HK-2 (cell line): Measurements from ENCODE around the gene LAMP1.
"Not testable (repeated sequence)": the region's sequence is repeated elsewhere in the genome, so short reads cannot be mapped to it uniquely, and the experiment has no call there.

Experiments used
- DNase-seq: peaks from one replicate; pipeline ENCODE4 v3.0.0-alpha.2; 2018; ENCODE audit not compliant: unreplicated experiment

LAMP1 gene

DNA sequence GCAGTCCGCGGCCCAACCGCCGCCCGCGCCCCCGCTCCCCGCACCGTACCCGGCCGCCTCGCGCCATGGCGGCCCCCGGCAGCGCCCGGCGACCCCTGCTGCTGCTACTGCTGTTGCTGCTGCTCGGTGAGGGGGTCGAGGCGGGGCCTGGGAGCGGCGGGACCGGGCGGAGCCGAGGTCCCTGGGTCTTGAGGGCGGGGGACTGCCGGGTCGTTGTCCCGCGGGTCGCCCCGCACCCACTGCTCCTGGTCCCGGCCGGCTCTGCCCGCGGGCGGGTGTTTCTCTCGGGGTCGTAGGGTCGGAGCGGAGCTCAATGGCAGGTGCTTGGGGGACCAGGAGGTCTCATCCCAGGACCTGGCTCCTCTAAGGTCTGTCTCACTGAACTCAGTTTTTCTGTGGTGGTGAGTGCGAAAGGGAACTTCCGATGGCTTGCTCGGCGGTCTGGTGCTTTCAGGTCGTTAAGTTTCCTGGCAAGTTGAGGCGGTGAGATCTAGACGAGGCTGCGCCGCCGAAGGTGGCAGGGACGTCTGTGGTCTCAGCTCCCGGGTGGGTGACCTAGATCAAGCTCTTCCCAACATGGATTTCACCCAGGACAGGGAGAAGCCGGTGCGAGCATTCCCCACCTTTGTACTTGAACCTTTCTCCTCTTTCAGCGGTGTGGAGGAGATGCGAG, 467 bp downstream of the LAMP1 start:
- peak; percentile 20 for DNase-seq

GRCh38 chr13:113298043-113298945, 1.3 kb downstream of the LAMP1 start:
- DNase-seq: no peak

DNA sequence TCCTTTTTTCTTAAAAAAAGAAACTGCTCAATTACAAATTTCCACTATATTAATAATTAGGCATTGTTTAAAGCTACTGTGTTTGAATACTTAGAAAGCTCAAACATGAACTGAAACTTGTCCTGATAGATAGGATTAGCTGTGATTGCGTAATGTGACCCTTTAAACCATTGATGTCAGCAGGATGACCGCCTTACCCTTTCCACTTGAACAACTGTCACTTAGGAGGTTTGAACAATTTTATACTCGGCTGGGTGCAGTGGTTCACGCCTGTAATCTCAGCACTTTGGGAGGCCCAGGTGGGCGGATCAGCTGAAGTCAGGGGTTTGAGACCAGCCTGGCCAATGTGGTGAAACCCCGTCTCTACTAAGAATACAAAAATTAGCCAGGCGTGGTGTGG, 2.9 kb downstream of the LAMP1 start:
- DNase-seq: no peak

DNA sequence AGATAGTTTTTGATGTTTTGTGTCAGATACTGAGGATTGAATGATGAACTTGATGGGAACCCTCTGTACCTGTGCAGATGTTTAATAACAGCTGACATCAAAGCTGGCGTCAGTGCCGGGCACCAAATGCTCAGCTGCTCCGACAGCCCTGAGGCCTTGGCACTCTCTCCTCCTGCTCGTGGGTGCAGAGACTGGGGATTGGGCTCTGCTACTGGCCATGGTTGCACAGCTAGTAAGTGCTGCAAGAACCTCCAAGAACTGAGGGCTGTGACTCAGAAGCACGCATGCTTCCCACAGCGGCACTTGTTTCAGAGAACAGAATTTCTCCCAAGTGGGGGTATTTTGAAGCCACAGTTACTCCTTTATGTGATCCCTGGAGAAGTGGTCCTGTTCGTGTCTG, 5.9 kb downstream of the LAMP1 start:
- DNase-seq: no peak

- DNase-seq: no peak
These were observed 7.1 kb downstream of the LAMP1 start for GRCh38 chr13:113304121-113304520.

- DNase-seq: no peak
These were observed 8.2 kb downstream of the LAMP1 start for GRCh38 chr13:113305208-113305607.

- DNase-seq: no peak
These were observed 10.5 kb downstream of the LAMP1 start for GRCh38 chr13:113307491-113307890.

DNA sequence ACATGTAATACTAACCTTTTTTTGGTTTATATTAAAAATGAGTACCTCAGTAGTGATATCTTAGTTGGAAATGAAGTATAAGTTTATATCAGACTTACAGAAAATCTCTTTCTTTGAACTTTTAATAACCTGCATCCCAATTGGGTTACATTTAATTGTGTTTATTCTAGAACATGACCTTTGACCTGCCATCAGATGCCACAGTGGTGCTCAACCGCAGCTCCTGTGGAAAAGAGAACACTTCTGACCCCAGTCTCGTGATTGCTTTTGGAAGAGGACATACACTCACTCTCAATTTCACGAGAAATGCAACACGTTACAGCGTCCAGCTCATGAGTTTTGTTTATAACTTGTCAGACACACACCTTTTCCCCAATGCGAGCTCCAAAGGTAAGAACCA, 12.4 kb downstream of the LAMP1 start:
- DNase-seq: no peak

GRCh38 chr13:113314112-113314511, 17.1 kb downstream of the LAMP1 start:
- DNase-seq: not testable (repeated sequence)

GRCh38 chr13:113314895-113315470, 17.9 kb downstream of the LAMP1 start:
- not testable (repeated sequence) for DNase-seq

DNA sequence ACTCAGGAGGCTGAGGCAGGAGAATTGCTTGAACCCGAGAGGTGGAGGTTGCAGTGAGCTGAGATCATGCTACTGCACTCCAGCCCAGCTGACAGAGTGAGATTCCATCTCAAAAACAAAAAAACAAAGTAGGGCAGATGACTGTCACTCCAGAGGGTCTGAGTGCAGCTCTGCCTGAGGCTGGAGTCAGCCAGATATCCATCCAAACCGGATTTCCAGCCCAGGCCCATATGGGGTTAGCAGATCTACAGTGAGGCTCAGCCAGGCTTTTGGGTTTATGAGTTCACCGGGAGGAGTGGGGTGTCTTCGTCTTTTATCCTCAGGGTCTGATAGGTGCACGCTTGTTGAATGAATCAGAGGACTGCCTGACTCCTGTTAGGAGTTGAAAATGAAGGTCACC, 19.0 kb downstream of the LAMP1 start:
- DNase-seq: no peak

DNA sequence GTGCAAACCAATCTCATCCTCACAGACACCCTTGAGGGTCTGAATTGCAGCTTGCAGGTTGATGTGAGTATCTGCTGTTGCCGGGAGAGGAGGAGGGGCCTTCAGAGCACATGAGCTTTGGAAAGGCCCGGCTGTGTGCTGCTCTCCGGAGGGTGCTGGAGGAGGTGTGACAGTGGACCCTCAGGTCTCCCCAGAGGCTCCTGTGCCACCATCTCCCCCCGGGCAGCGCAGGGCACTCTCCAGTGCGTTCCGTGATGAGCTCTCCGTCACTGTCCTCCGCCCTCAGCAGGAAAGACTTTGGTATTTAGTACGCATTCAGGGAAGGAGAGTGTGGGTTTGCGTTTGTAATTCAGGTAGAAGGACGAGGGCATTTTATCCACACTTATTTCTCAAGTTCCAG, 20.0 kb downstream of the LAMP1 start:
- no peak for DNase-seq

- DNase-seq: no peak
These were observed 21.9 kb downstream of the LAMP1 start for GRCh38 chr13:113318956-113319355.

DNA sequence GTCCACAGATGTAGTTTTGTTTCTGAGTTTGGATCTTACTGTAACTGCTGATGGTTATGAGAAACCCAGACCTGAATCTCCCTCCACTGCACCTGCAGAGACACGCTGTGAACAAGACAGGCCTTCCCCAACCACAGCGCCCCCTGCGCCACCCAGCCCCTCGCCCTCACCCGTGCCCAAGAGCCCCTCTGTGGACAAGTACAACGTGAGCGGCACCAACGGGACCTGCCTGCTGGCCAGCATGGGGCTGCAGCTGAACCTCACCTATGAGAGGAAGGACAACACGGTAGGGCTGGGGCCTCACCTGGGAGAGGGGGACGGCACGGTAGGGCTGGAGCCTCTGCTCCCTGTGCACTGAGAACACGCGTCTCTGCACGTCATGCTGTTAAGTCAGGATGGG, 22.3 kb downstream of the LAMP1 start:
- no peak for DNase-seq

- no peak for DNase-seq
These were observed 23.3 kb downstream of the LAMP1 start for GRCh38 chr13:113320226-113320875.

GRCh38 chr13:113321546-113321945, 24.5 kb downstream of the LAMP1 start:
- DNase-seq: no peak

DNA sequence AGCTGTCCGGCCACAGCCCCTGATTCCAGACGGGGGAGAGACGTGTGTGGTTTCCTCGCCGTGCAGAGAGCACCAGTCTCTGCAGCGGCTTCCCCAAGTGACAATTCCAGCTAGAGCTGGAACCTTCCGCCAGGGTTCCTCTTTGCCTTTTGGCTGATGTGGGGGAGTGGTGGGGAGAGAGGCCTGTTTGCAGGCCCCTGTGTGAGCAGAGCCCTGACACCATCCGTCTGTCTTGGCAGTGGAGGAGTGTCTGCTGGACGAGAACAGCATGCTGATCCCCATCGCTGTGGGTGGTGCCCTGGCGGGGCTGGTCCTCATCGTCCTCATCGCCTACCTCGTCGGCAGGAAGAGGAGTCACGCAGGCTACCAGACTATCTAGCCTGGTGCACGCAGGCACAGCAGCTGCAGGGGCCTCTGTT, 25.0 kb downstream of the LAMP1 start:
- no peak for DNase-seq

GRCh38 chr13:113322890-113323651, 26.0 kb downstream of the LAMP1 start:
- DNase-seq: no peak

- DNase-seq: no peak
These were observed 26.8 kb downstream of the LAMP1 start for GRCh38 chr13:113323869-113324268.

- no peak for DNase-seq
These were observed 27.4 kb downstream of the LAMP1 start for GRCh38 chr13:113324398-113324797.

DNA sequence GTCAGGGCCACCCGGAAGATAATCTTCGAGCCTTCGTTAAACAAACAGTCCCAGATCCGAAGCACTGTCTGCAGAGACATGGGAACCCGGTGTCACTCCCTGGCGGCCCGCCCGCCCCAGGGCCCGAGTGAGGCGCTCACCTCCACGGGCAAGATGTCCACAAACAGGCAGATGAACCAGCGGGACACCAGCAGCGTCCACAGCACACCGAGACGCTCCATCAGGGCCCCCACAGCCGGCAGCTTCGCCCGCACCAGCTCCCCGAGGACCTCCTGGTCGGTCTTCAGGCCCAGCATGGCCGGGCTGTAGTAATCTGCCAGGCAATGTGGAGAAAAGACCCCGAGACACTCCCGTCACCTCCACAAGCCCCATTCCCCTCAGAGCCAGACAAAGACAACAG, 28.7 kb downstream of the LAMP1 start:
- no peak for DNase-seq

GRCh38 chr13:113327391-113327765, 30.3 kb downstream of the LAMP1 start:
- no peak for DNase-seq
